ENCODE results near the gene SCUBE3. TPM values are rescaled to one million over a fixed set of nuclear protein-coding genes. Genes with fewer than 3 reads are reported as not detected.

Gene SCUBE3
- total and polyA plus RNA-seq, 7 experiments from 2014 or later = 0.05 to 0.12 TPM; not detected in 5

DNA sequence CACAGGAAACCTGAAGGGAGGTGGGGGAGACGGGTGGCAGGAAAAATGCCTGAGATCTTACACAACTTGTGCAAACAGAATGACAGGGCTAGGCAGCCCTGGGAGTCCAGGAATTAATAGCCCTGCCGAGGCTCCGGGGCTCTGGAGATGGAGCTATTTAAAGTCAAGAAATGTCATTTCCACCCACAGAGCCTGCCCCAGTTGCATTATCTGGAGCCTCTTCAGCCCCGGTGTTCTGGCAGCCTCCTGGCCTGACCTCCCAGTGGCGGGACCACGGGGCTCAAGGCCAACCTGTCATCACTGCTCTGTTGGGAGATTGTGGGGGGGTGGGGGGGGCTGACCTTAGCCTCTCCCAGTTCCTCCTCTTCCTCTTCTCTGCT is 28.5 kb upstream of the SCUBE3 start:
- no peak for ATAC-seq
- Mint-ChIP-seq H3K4me1 (peaks cover 0 to 1% (median 0%) of the 10 kb centered on the region in 7 donors), H3K27me3 (peaks cover 16 to 43% (median 23%) of the 10 kb centered on the region in 5 donors), H3K4me3 (no peak overlapping the region), H3K36me3 (no peaks in the 10 kb centered on the region), H3K9me3 (no peaks in the 10 kb centered on the region), H3K27ac (no peak overlapping the region)
- intact Hi-C loops (cut with micrococcal nuclease) = no loop called here
- Histone ChIP-seq H3K4me1 (ENCODE audit: control insufficient read depth in 2 of 2, insufficient read depth in 2 of 2, low read length in 2 of 2) (no peaks in the 10 kb centered on the region), H3K27ac (ENCODE audit: low read depth, low read length) (no peak overlapping the region), H3K27me3 (ENCODE audit: control insufficient read depth in 2 of 2, insufficient read depth in 2 of 2, low read length in 2 of 2) (no peaks in the 10 kb centered on the region), H3K9me3 (ENCODE audit: control insufficient read depth in 2 of 3, low read length in 3 of 3) (no peaks in the 10 kb centered on the region), H3K36me3 (ENCODE audit: control insufficient read depth in 2 of 3, insufficient read depth in 3 of 3, low read length in 3 of 3) (no peaks in the 10 kb centered on the region), H3K4me3 (ENCODE audit: low read length) (no peak overlapping the region)
- DNase-seq = no peak
- ChIA-PET CTCF (no interaction called here), POLR2A (no interaction called here)

DNA sequence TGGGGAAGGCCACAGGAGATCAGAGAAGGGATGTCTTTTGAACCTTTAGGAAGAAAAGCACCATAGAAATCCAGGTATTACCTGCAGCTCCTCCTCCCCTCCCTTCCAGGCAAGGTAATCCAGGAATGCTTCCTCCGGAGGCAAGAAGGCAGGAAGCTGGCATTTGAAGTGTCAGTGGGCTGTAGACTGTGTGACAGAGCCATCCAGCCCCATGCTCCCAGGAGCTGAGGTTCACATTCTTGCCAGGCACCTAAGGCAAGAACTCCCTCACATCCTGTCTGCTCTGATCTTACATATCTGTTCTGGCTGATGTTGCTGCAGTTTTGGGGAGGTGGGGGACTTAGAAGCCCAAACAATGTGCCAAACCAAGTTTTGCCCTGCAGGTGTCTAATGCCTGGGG is 27.8 kb upstream of the SCUBE3 start:
- no peak for ATAC-seq
- intact Hi-C loops (cut with micrococcal nuclease) = no loop called here
- Mint-ChIP-seq H3K36me3 (no peaks in the 10 kb centered on the region), H3K27me3 (peaks cover 16 to 41% (median 23%) of the 10 kb centered on the region in 5 donors), H3K27ac (no peak overlapping the region), H3K9me3 (no peaks in the 10 kb centered on the region), H3K4me1 (peaks cover 0 to 1% (median 0%) of the 10 kb centered on the region in 7 donors), H3K4me3 (no peak overlapping the region)
- CTCF ChIA-PET = no interaction called here
- no peaks in the 10 kb centered on the region for H3K27me3 ChIP-seq (ENCODE audit: control insufficient read depth in 2 of 2, insufficient read depth in 2 of 2, low read length in 2 of 2)
- H3K4me1 ChIP-seq (ENCODE audit: control insufficient read depth in 2 of 2, insufficient read depth in 2 of 2, low read length in 2 of 2) = no peaks in the 10 kb centered on the region
- H3K9me3 ChIP-seq (ENCODE audit: control insufficient read depth in 2 of 3, low read length in 3 of 3) = no peaks in the 10 kb centered on the region
- no peak overlapping the region for H3K27ac ChIP-seq (ENCODE audit: low read depth, low read length)
- DNase-seq = no peak
- POLR2A ChIA-PET = no interaction called here
- no peak overlapping the region for H3K4me3 ChIP-seq (ENCODE audit: low read length)
- no peaks in the 10 kb centered on the region for H3K36me3 ChIP-seq (ENCODE audit: control insufficient read depth in 2 of 3, insufficient read depth in 3 of 3, low read length in 3 of 3)

DNA sequence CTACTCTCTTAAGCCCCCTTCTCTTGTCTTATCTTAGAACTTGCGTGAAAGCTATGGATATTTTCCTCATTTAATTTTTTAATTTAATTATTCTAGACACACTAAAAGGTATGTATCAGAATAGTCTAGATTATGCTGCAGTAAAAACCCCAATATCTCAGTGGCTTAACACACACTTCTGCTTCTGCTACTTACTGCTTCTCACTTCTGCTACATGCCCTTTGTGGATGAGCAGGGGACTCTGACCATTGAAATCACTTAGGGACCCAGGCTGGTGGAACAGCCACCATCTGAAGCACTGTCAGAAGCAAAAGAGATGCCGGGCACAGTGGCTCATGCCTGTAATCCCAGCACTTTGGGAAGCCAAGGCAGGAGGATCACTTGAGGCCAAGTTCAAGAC is 27.2 kb upstream of the SCUBE3 start:
- H3K27ac ChIP-seq (ENCODE audit: low read depth, low read length) = no peak overlapping the region
- ChIA-PET POLR2A (no interaction called here), CTCF (no interaction called here)
- H3K9me3 ChIP-seq (ENCODE audit: control insufficient read depth in 2 of 3, low read length in 3 of 3) = no peaks in the 10 kb centered on the region
- no peaks in the 10 kb centered on the region for H3K27me3 ChIP-seq (ENCODE audit: control insufficient read depth in 2 of 2, insufficient read depth in 2 of 2, low read length in 2 of 2)
- no peak overlapping the region for H3K4me3 ChIP-seq (ENCODE audit: low read length)
- H3K4me3 Mint-ChIP-seq = no peak overlapping the region
- no peak for DNase-seq
- no peak for ATAC-seq
- H3K9me3 Mint-ChIP-seq = no peaks in the 10 kb centered on the region
- intact Hi-C loops (cut with micrococcal nuclease) = no loop called here
- peaks cover 0 to 3% (median 0%) of the 10 kb centered on the region in 7 donors for H3K4me1 Mint-ChIP-seq
- H3K27me3 Mint-ChIP-seq = peaks cover 16 to 38% (median 27%) of the 10 kb centered on the region in 5 donors
- no peaks in the 10 kb centered on the region for H3K36me3 Mint-ChIP-seq
- H3K36me3 ChIP-seq (ENCODE audit: control insufficient read depth in 2 of 3, insufficient read depth in 3 of 3, low read length in 3 of 3) = no peaks in the 10 kb centered on the region
- H3K4me1 ChIP-seq (ENCODE audit: control insufficient read depth in 2 of 2, insufficient read depth in 2 of 2, low read length in 2 of 2) = no peaks in the 10 kb centered on the region
- no peak overlapping the region for H3K27ac Mint-ChIP-seq

DNA sequence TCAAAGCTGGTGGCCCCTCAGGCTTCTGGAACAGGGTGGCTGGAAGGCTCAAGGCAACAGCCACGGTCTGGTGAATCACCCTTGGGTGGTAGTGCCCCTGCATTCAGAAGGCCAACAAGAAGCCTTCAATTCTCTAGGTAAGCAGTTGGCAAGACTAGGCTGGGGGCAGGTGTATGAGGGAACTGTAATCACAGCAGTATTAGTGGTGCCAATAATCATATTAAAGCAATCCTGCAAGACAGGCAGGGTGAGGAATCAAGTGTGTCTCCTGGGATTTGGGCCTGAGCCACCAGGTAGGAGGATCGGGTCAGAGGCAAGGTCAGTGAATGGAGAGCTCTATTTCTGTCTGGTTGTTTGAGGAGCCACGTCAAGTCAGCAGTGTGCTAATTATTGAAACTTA is 24.9 kb upstream of the SCUBE3 start:
- CTCF ChIA-PET = no interaction called here
- intact Hi-C loops (cut with micrococcal nuclease) = no loop called here
- POLR2A ChIA-PET = no interaction called here

DNA sequence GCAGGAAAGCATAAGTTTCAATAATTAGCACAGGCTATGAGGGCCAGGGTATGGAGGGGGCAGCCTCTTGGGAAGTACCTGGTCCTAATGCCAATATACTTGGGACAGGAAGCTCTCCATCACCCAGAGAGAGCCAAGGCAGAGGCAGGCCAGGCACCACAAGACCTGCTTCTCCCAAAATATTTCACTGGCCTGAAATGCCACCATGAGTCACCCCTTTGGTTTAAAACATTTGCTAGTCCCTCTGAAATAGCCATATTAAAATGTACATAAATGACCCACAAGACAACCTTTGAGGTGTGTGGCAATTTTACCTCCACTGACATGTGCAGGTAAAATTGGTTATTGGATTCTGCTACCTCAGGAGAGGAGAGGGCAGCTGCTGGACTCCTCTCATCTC is 23.4 kb upstream of the SCUBE3 start:
- H3K4me3 ChIP-seq (ENCODE audit: low read length) = no peak overlapping the region
- ChIA-PET CTCF (no interaction called here), POLR2A (interaction anchor here (0.7 kb wide), 1 partner anchor 1265 kb away, joined by 3 read pairs; no protein-coding TSS in a partner anchor)
- no peaks in the 10 kb centered on the region for H3K4me1 ChIP-seq (ENCODE audit: control insufficient read depth in 2 of 2, insufficient read depth in 2 of 2, low read length in 2 of 2)
- no peaks in the 10 kb centered on the region for H3K27me3 ChIP-seq (ENCODE audit: control insufficient read depth in 2 of 2, insufficient read depth in 2 of 2, low read length in 2 of 2)
- Mint-ChIP-seq H3K36me3 (no peaks in the 10 kb centered on the region), H3K4me1 (peaks cover 0 to 4% (median 0%) of the 10 kb centered on the region in 7 donors), H3K27ac (no peak overlapping the region), H3K4me3 (no peak overlapping the region), H3K27me3 (peaks cover 0 to 18% (median 5%) of the 10 kb centered on the region in 5 donors), H3K9me3 (no peaks in the 10 kb centered on the region)
- no peaks in the 10 kb centered on the region for H3K36me3 ChIP-seq (ENCODE audit: control insufficient read depth in 2 of 3, insufficient read depth in 3 of 3, low read length in 3 of 3)
- H3K9me3 ChIP-seq (ENCODE audit: control insufficient read depth in 2 of 3, low read length in 3 of 3) = no peaks in the 10 kb centered on the region
- H3K27ac ChIP-seq (ENCODE audit: low read depth, low read length) = no peak overlapping the region
- DNase-seq (no peak), ATAC-seq (no peak)
- intact Hi-C loops (cut with micrococcal nuclease) = no loop called here

More for the DNA sequence above, 24.9 kb upstream of the SCUBE3 start:
- Mint-ChIP-seq H3K4me1 (peaks cover 0 to 3% (median 0%) of the 10 kb centered on the region in 7 donors), H3K9me3 (no peaks in the 10 kb centered on the region), H3K4me3 (no peak overlapping the region), H3K27me3 (peaks cover 4 to 24% (median 16%) of the 10 kb centered on the region in 5 donors), H3K36me3 (no peaks in the 10 kb centered on the region), H3K27ac (no peak overlapping the region)
- H3K27ac ChIP-seq (ENCODE audit: low read depth, low read length) = no peak overlapping the region
- no peak for DNase-seq
- no peak for ATAC-seq
- no peaks in the 10 kb centered on the region for H3K27me3 ChIP-seq (ENCODE audit: control insufficient read depth in 2 of 2, insufficient read depth in 2 of 2, low read length in 2 of 2)
- no peaks in the 10 kb centered on the region for H3K4me1 ChIP-seq (ENCODE audit: control insufficient read depth in 2 of 2, insufficient read depth in 2 of 2, low read length in 2 of 2)
- no peaks in the 10 kb centered on the region for H3K36me3 ChIP-seq (ENCODE audit: control insufficient read depth in 2 of 3, insufficient read depth in 3 of 3, low read length in 3 of 3)
- H3K9me3 ChIP-seq (ENCODE audit: control insufficient read depth in 2 of 3, low read length in 3 of 3) = no peaks in the 10 kb centered on the region
- H3K4me3 ChIP-seq (ENCODE audit: low read length) = no peak overlapping the region

DNA sequence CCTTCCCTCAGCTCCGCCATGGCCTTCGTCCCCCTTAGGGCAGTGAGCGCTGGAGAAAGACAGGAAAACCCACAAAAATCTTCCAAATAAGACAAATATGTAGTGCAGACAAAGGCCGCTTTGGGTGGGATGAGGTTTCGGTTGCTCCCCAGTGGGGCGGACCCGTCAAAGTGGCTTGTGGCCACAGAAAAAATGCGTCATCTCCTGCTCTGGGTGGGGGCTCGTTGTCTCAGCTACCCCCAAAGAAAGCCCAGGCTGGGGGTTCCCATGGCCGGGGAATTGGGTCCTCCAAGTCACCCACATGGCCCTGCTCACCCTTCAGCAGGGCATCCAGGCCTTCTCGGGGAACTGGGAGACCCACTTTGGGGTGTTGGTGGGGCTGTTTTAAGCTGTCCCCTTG is 21.9 kb upstream of the SCUBE3 start:
- ChIA-PET POLR2A (no interaction called here), CTCF (no interaction called here)
- peaks cover 0 to 4% (median 0%) of the 10 kb centered on the region in 7 donors for H3K4me1 Mint-ChIP-seq
- no peaks in the 10 kb centered on the region for H3K9me3 Mint-ChIP-seq
- Histone ChIP-seq H3K36me3 (ENCODE audit: control insufficient read depth in 2 of 3, insufficient read depth in 3 of 3, low read length in 3 of 3) (no peaks in the 10 kb centered on the region), H3K27me3 (ENCODE audit: control insufficient read depth in 2 of 2, insufficient read depth in 2 of 2, low read length in 2 of 2) (no peaks in the 10 kb centered on the region), H3K27ac (ENCODE audit: low read depth, low read length) (no peak overlapping the region), H3K9me3 (ENCODE audit: control insufficient read depth in 2 of 3, low read length in 3 of 3) (no peaks in the 10 kb centered on the region), H3K4me1 (ENCODE audit: control insufficient read depth in 2 of 2, insufficient read depth in 2 of 2, low read length in 2 of 2) (no peaks in the 10 kb centered on the region), H3K4me3 (ENCODE audit: low read length) (no peak overlapping the region)
- H3K27me3 Mint-ChIP-seq = peaks cover 4 to 27% (median 8%) of the 10 kb centered on the region in 5 donors
- H3K27ac Mint-ChIP-seq = no peak overlapping the region
- ATAC-seq (peak; percentile 26), DNase-seq (no peak)
- intact Hi-C loops (cut with micrococcal nuclease) = no loop called here
- H3K4me3 Mint-ChIP-seq = no peak overlapping the region
- H3K36me3 Mint-ChIP-seq = no peaks in the 10 kb centered on the region

DNA sequence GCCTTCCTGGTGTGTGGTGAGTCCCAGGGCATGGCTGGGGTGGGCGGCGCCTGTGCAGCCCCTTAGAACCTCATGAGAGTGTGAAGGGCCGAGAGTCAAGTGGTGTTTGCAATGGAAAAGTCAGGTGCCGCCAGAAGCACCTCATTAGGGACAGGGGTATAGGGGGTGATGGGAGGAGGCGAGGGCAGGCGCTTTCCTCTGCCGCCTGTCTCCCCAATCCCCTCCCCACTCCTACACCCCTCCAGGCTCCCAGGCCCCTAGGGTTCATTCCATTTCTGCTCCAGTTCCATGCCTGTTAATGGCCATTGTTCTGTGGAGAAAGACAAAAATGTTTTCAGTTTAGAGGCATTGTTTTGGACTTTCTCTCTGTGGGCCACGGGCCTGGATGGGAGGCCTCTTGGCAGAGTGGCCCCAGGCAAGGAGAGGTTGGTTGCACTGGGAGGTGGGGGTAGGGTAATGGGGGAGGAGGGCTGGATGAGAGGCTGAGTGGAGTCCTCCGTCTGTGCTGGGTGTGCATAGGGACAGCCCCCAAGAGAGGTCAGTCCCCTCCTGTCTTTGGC is 21.4 kb upstream of the SCUBE3 start:
- peak overlapping the region in 1 of 9 donors; percentile 43 for H3K27ac Mint-ChIP-seq
- H3K4me3 Mint-ChIP-seq = no peak overlapping the region
- H3K36me3 Mint-ChIP-seq = no peaks in the 10 kb centered on the region
- Histone ChIP-seq H3K4me1 (ENCODE audit: control insufficient read depth in 2 of 2, insufficient read depth in 2 of 2, low read length in 2 of 2) (no peaks in the 10 kb centered on the region), H3K36me3 (ENCODE audit: control insufficient read depth in 2 of 3, insufficient read depth in 3 of 3, low read length in 3 of 3) (no peaks in the 10 kb centered on the region), H3K9me3 (ENCODE audit: control insufficient read depth in 2 of 3, low read length in 3 of 3) (no peaks in the 10 kb centered on the region), H3K27me3 (ENCODE audit: control insufficient read depth in 2 of 2, insufficient read depth in 2 of 2, low read length in 2 of 2) (no peaks in the 10 kb centered on the region), H3K27ac (ENCODE audit: low read depth, low read length) (no peak overlapping the region), H3K4me3 (ENCODE audit: low read length) (no peak overlapping the region)
- no peak for DNase-seq
- H3K9me3 Mint-ChIP-seq = peaks cover 0 to under 1% (median 0%) of the 10 kb centered on the region in 11 donors
- intact Hi-C loops (cut with micrococcal nuclease) = no loop called here
- H3K4me1 Mint-ChIP-seq = peaks cover 0 to 4% (median 0%) of the 10 kb centered on the region in 7 donors
- no peak for ATAC-seq
- ChIA-PET CTCF (no interaction called here), POLR2A (no interaction called here)
- H3K27me3 Mint-ChIP-seq = peaks cover 2 to 28% (median 10%) of the 10 kb centered on the region in 5 donors
